Measurements from ENCODE around the gene FYN.

Gene FYN

DNA sequence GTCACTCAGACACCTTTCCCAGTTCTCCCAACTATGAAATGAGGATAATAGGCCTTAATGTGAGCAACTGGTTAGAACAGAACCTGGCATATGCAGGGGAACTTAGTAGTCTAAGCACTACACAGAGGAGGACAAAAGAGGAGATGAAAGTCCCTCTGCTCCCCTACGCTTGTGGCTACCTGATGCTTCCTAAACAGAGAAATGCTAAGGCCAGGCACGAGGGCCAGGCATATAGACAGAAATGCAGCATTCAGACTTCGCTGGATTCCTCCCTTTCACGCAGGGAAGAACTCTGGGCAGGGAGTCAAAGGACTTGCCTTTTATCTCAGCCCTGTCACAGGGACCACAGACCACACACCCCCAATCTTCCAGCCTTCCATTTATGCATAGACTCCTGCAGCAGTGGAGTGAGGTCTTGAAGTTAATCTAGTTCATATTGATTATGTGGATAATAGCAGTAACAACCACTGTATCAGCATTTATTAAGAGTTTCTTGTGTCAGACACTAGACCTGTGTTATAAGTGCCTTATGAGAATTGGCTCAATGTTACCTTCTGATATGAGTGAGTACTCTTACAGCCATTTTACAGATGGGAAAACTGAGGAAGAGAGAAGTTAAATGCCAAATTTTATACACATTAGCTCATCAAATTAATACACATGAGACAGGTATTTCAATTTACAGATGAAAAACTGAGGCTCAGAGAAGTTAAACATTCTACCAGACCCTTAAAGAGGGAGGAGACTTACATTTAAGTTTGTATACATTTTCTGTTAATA, 240.6 kb downstream of the FYN start:
- TF ChIP-seq, protein P1, sequence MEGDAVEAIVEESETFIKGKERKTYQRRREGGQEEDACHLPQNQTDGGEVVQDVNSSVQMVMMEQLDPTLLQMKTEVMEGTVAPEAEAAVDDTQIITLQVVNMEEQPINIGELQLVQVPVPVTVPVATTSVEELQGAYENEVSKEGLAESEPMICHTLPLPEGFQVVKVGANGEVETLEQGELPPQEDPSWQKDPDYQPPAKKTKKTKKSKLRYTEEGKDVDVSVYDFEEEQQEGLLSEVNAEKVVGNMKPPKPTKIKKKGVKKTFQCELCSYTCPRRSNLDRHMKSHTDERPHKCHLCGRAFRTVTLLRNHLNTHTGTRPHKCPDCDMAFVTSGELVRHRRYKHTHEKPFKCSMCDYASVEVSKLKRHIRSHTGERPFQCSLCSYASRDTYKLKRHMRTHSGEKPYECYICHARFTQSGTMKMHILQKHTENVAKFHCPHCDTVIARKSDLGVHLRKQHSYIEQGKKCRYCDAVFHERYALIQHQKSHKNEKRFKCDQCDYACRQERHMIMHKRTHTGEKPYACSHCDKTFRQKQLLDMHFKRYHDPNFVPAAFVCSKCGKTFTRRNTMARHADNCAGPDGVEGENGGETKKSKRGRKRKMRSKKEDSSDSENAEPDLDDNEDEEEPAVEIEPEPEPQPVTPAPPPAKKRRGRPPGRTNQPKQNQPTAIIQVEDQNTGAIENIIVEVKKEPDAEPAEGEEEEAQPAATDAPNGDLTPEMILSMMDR (IDR thresholded peaks at IDR 0.05; ENCODE audit: insufficient read depth, low read length, missing control alignments): no peak
- POLR2A ChIA-PET: interaction anchor here (0.7 kb wide), 1 partner anchor 96 kb away, joined by 4 read pairs; no protein-coding TSS in a partner anchor

DNA sequence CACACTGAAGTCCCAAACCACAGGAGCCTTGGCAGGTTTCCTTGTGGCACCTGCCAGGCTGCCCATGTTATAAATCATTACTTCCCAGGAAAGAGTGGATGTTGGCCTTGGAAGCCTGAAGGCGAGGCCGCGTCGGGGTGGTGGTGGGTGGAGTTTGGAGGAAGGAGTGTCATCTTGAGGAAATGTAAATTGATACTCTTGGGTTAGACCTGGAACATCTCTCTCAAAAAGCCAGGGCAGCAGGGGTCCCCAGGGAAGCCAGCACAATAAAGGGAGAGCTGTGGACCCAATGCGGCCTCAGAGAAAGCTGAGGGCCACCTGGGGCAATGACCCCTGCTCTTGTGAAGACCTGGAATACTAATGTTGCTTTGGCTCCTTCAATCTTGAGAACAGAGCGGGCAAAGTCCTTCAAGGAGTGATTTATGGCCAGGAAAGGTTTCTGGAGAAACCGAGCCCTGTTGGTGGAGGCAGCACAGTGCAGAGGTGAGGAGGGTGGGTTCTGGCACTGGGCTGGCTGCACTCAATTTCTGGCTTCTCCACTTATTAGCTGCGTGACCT, 241.3 kb downstream of the FYN start:
- TF ChIP-seq, protein P1 (IDR thresholded peaks at IDR 0.05; ENCODE audit: insufficient read depth, low read length, missing control alignments): no peak
- POLR2A ChIA-PET: no interaction called here
- H3K4me3 ChIP-seq (ENCODE audit: low read depth, low read length): no peak overlapping the region
- CTCF ChIA-PET: interaction anchor here (6.1 kb wide), 1 partner anchor 9 kb away, joined by 29 read pairs; no protein-coding TSS in a partner anchor
- no peak for DNase-seq (ENCODE audit: low read depth, low spot score)

More for the DNA sequence above, 240.6 kb downstream of the FYN start:
- CTCF ChIA-PET: interaction anchor here (0.6 kb wide), 1 partner anchor 13 kb away, joined by 3 read pairs; no protein-coding TSS in a partner anchor
- no peak overlapping the region for H3K4me3 ChIP-seq (ENCODE audit: low read depth, low read length)
- DNase-seq (ENCODE audit: low read depth, low spot score): no peak

DNA sequence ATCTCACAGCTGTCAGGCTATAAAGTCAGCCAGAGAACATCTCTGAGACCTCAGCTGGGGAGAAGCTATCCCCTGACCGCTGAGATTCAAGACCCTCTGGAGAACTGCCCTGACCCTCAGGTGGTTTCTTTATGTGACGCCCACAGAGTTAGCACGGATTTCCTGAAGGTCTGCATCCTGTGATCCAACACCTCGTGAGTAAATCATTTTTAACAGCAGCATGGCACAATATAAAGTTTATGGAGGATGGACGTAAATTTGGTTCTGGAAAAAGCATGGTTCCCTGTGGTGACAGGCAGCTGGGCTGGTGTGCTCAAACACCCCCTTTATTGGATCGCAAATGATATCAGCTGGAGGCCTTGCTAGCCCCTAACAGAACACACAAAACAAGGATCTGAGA, 242.2 kb downstream of the FYN start:
- POLR2A ChIA-PET: no interaction called here
- no peak for DNase-seq (ENCODE audit: low read depth, low spot score)
- TF ChIP-seq, protein P1 (IDR thresholded peaks at IDR 0.05; ENCODE audit: insufficient read depth, low read length, missing control alignments): no peak
- CTCF ChIA-PET: interaction anchor here (6.1 kb wide), 1 partner anchor 10 kb away, joined by 29 read pairs; no protein-coding TSS in a partner anchor
- no peak overlapping the region for H3K4me3 ChIP-seq (ENCODE audit: low read depth, low read length)

DNA sequence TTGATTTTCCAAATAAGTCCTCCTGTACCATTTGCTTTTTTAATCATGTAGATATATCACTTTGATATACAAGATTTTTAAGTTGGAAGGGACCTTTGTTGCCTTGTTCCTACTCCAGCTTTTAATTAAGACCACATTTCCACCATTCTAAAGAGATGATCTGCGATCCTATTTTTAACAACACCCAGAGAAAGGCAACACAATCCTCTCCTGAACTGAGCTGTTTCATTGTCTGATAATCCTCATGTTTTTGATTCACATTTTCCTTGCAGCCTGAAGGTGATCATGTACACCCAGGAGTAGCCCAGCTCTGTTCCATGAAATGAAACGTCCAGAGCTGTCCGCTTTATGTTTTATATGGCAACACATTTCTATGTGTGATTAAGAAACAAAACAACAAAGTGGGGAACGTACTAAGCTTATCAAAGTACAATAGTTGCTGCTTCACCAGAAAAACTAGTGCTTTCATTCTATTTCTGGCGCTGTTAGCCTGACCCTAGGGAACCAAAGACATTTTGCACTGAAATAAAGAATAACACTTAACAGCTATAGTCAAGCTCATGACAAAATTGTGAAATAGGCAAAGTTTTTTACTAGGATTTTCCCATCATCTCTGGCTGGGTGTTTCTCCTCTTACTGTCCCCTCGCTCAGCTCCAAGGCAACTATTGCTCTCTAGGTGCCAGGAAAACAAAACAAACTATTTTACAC, 245.0 kb downstream of the FYN start:
- TF ChIP-seq, protein P1 (IDR thresholded peaks at IDR 0.05; ENCODE audit: insufficient read depth, low read length, missing control alignments): no peak
- CTCF ChIA-PET: interaction anchor here (1.1 to 6.1 kb wide), 7 partner anchors 9 to 414 kb away, joined by 3 to 29 read pairs (median 5); a partner anchor contains a TSS
- no peak overlapping the region for H3K4me3 ChIP-seq (ENCODE audit: low read depth, low read length)
- DNase-seq (ENCODE audit: low read depth, low spot score): no peak
- POLR2A ChIA-PET: interaction anchor here (1.0 kb wide), 2 partner anchors 19 to 23 kb away, joined by 3 to 5 read pairs; partner anchors contain the start of gene TRAF3IP2

DNA sequence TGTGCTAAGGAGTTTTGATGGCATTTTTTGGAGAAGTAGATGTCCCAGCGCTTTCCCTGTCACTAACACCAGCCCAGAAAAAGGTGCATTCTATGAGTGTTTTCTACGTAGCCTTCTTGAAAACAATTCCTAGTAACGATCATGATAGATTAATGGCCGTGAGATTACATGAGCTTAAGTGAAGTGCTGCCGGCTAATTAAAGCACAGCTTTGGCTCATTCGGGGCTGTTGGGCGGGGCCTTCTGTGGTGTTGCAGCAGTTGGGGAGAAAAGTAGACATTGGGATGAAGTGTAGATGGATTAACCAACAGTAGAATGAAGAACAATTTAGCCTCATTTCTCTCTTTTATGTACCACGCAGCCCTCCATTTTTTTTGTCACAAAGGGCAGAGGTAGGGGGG, 246.8 kb downstream of the FYN start:
- CTCF ChIA-PET: interaction anchor here (1.0 to 6.1 kb wide), 4 partner anchors 11 to 416 kb away, joined by 4 to 29 read pairs (median 4); no protein-coding TSS in a partner anchor
- DNase-seq (ENCODE audit: low read depth, low spot score): no peak
- no peak overlapping the region for H3K4me3 ChIP-seq (ENCODE audit: low read depth, low read length)
- POLR2A ChIA-PET: interaction anchor here (2.8 kb wide), 1 partner anchor 21 kb away, joined by 9 read pairs; the partner anchor contains the start of gene TRAF3IP2
- TF ChIP-seq, protein P1 (IDR thresholded peaks at IDR 0.05; ENCODE audit: insufficient read depth, low read length, missing control alignments): no peak
